Endothelial cell of umbilical vein (primary cell): ENCODE measurements around the gene TM9SF3. TPM values are rescaled to one million over a fixed set of nuclear protein-coding genes. Genes with fewer than 3 reads are reported as not detected.

ENCODE experiments used
- BruUV-seq: library from RNA; stranded (reverse); fragments of 400-500 nt; replicated peaks from 2 replicates; lab custom pipeline; 2021; lab: Mats Ljungman, UMichigan
- CTCF ChIA-PET: fragments of 300-600, 350-600 bp; sonication (Branson Sonifier 250); formaldehyde crosslinking; loops from one replicate; lab custom pipeline; 2021; ENCODE audit warnings: antibody characterized with exemption, inconsistent platforms; lab: Charles Lee
- POLR2A ChIA-PET: fragments of 300-600, 350-600 bp; sonication (Branson Sonifier 250); formaldehyde crosslinking; loops from one replicate; lab custom pipeline; 2021; ENCODE audit warnings: antibody characterized with exemption, inconsistent platforms; lab: Charles Lee
- DNase-seq: peaks from one replicate; pipeline ENCODE4 v3.0.0-alpha.2; 2011; ENCODE audit warnings: low read depth, low spot score
- FAIRE-seq: peaks from 2 replicates; lab custom pipeline; 2011; peaks lifted over from hg19 to GRCh38; lab: Jason Lieb, UNC
- H2AFZ ChIP-seq: 2 replicates; pipeline ENCODE4 v1.6.0; 2012; ENCODE audit warnings: low read depth, low read length, control low read depth, inconsistent platforms
- H3K27ac ChIP-seq: 2 replicates; pipeline ENCODE4 v1.5.1; 2011; ENCODE audit warnings: low read depth, mild to moderate bottlenecking, control low read depth, low read length, moderate library complexity; ENCODE audit not compliant: insufficient read depth
- H3K27me3 ChIP-seq, 2 experiments: 2 replicates each; pipeline versions ENCODE4 v1.6.0 to v1.6.1; 2011; ENCODE audit warnings: low read length in 2 of 2, mixed read lengths in 1 of 2; ENCODE audit not compliant: control insufficient read depth in 2 of 2, insufficient read depth in 2 of 2
- H3K36me3 ChIP-seq, 2 experiments: 2 replicates in 1 of 2; 3 replicates in 1 of 2; pipeline ENCODE4 v1.5.1; 2011; ENCODE audit warnings: low read length in 2 of 2, mild to moderate bottlenecking in 1 of 2, moderate library complexity in 1 of 2; ENCODE audit not compliant: control insufficient read depth in 2 of 2, insufficient read depth in 2 of 2; ENCODE audit errors: extremely low read depth in 1 of 2
- H3K4me1 ChIP-seq: 3 replicates; pipeline ENCODE4 v1.5.1; 2011; ENCODE audit warnings: mild to moderate bottlenecking, low read length; ENCODE audit not compliant: control insufficient read depth, insufficient read depth; ENCODE audit errors: extremely low read depth
- H3K4me2 ChIP-seq: 2 replicates; pipeline ENCODE4 v1.6.1; 2011; ENCODE audit warnings: low read length, control low read depth, mixed read lengths; ENCODE audit not compliant: insufficient read depth
- H3K4me3 ChIP-seq, 3 experiments: fragments of 200-600 bp in 1 of 3; sonication (generic), shearing (Covaris generic) in 1 of 3; replicated peaks in 1 of 3; 2 replicates each; pipeline ENCODE4 v1.5.1; 2011 to 2016; ENCODE audit warnings: control low read depth in 3 of 3, low read length in 3 of 3, mild to moderate bottlenecking in 2 of 3, inconsistent platforms in 1 of 3, low read depth in 1 of 3, moderate library complexity in 1 of 3; ENCODE audit not compliant: insufficient read depth in 1 of 3
- H3K79me2 ChIP-seq: 2 replicates; pipeline ENCODE4 v1.6.0; 2012; ENCODE audit warnings: low read length, inconsistent platforms; ENCODE audit not compliant: control insufficient read depth, insufficient read depth
- H3K9ac ChIP-seq: replicated peaks from 2 replicates; pipeline ENCODE3; 2011; ENCODE audit warnings: low read length, control low read depth; ENCODE audit not compliant: insufficient read depth; ENCODE audit errors: extremely low read depth
- H3K9me1 ChIP-seq: replicated peaks from 3 replicates; pipeline ENCODE4 v1.6.0; 2011; ENCODE audit warnings: mild to moderate bottlenecking, low read length; ENCODE audit not compliant: control insufficient read depth, insufficient read depth; ENCODE audit errors: extremely low read depth
- H3K9me3 ChIP-seq: replicated peaks from 2 replicates; pipeline ENCODE4 v1.5.1; 2012; ENCODE audit warnings: low read length, inconsistent platforms; ENCODE audit not compliant: control insufficient read depth, insufficient read depth
- H4K20me1 ChIP-seq: replicated peaks from 2 replicates; pipeline ENCODE3; 2011; ENCODE audit warnings: mild to moderate bottlenecking, low read length; ENCODE audit not compliant: control insufficient read depth, insufficient read depth; ENCODE audit errors: extremely low read depth
- EZH2 ChIP-seq: IDR thresholded peaks from 2 replicates; pipeline ENCODE4 v1.6.1; 2012; ENCODE audit warnings: borderline replicate concordance, low read depth, mild to moderate bottlenecking, moderate library complexity, low read length, inconsistent platforms; ENCODE audit not compliant: severe bottlenecking
- FOS ChIP-seq: IDR thresholded peaks from 2 replicates; pipeline ENCODE4 v1.6.1; 2011; ENCODE audit warnings: mild to moderate bottlenecking, low read length, moderate library complexity, borderline replicate concordance; ENCODE audit not compliant: insufficient read depth
- GATA2 ChIP-seq: IDR thresholded peaks from 2 replicates; pipeline ENCODE4 v1.7.0; 2011; ENCODE audit warnings: low read depth, mild to moderate bottlenecking, moderate library complexity, mixed read lengths, low read length; ENCODE audit not compliant: insufficient read length, insufficient read depth
- JUN ChIP-seq: IDR thresholded peaks from 2 replicates; pipeline ENCODE4 v1.6.1; 2011; ENCODE audit warnings: borderline replicate concordance, low read depth; ENCODE audit not compliant: insufficient read length, insufficient read depth
- MYC ChIP-seq: IDR thresholded peaks from one replicate; pipeline ENCODE4 v1.6.1; 2011; ENCODE audit warnings: mild to moderate bottlenecking, low read depth, low read length
- POLR2A ChIP-seq: IDR thresholded peaks from 2 replicates; pipeline ENCODE4 v1.6.1; 2012; ENCODE audit warnings: low read depth, mild to moderate bottlenecking, control low read depth, low read length
- POLR2AphosphoS5 ChIP-seq: IDR thresholded peaks from 2 replicates; pipeline ENCODE4 v1.6.1; 2012; ENCODE audit warnings: low read depth, mild to moderate bottlenecking, control low read depth, low read length, moderate library complexity; ENCODE audit not compliant: insufficient read depth
- dilution Hi-C: fragments of 300-500 bp; cut with MboI; formaldehyde crosslinking; loops from one replicate; pipeline ENCODE4 v1.15.0; 2019; ENCODE audit warnings: low sequenced_read_pairs; ENCODE audit not compliant: extremely low pct_ligation_motif_present
- intact Hi-C: fragments of 100-400 bp; cut with micrococcal nuclease; formaldehyde crosslinking; loops from one replicate; pipeline ENCODE4 v1.10.0; 2022
- polyA plus RNA-seq, 4 experiments: library from polyadenylated mRNA; depleted of rRNA in 3 of 4; stranded (reverse) in 3 of 4; unstranded in 1 of 4; fragments of >200 nt; gene quantifications; 2 replicates each; pipeline versions ENCODE4 v1.2.1 to v1.2.3, GENCODE V29; 2011 to 2012; ENCODE audit warnings: missing spikeins in 1 of 4
- total RNA-seq: library from RNA; stranded (reverse); gene quantifications from 2 replicates; pipeline ENCODE4 v1.2.3, GENCODE V29; 2021
- TF ChIP-seq, protein P1 (sequence below), 2 donors: IDR thresholded peaks; 1 replicate in 1 of 2; 2 replicates in 1 of 2; pipeline ENCODE4 v1.5.1; 2011; ENCODE audit warnings: low read length in 2 of 2, mild to moderate bottlenecking in 2 of 2, moderate library complexity in 2 of 2, control low read depth in 1 of 2, inconsistent platforms in 1 of 2, low read depth in 1 of 2; ENCODE audit not compliant: insufficient read depth in 1 of 2; ENCODE audit errors: extremely low read depth in 1 of 2
- TF ChIP-seq, protein P2 (sequence below): IDR thresholded peaks from 2 replicates; pipeline ENCODE4 v1.6.1; 2011; ENCODE audit not compliant: insufficient read depth, insufficient read length

Gene TM9SF3
- total and polyA plus RNA-seq, 2 donors (not counting 3 experiments of a cell fraction or from before 2014, with no cell fraction given): 133 to 144 TPM

DNA sequence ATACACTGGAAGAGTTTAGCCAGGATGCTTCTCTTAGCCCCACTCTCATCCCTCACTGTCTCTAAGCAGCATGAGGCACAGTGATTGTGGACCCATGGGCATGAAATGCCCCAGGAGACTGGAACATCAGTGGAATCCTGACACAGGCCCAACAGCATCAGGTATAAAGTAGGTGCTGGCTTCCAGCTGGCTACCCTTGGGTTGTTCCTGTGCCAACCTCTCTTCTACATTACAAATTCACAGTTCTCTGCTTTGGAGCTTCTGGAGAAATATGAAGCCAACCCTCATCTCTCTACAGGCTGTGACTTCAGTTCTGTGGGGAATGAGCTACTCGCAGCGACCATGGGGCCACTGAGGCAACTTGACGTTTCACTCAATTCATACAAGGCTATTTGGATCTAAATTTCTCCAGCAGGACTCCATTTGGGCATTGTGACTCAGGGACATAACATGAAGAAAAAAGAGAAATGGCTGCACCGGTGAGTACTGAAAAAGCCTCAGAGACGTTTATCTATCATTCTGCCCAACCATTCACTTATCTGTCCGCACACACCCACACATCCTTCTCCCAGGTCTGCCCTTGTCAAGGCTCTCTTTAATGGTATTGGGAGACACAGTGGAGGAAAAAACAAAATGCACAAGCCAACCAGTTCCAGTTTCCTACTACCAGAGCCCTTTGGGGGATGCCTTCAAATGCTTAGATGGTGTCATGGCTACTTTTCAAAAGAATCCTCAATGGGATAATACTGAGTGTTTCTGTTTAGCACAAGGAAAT is 35.4 kb upstream of the TM9SF3 start:
- no TSS peak for BruUV-seq
- DNase-seq (no peak), FAIRE-seq (no peak)
- TF ChIP-seq POLR2AphosphoS5: no peak
- TF ChIP-seq FOS: no peak
- TF ChIP-seq MYC: no peak
- TF ChIP-seq JUN: no peak
- TF ChIP-seq, protein P1, sequence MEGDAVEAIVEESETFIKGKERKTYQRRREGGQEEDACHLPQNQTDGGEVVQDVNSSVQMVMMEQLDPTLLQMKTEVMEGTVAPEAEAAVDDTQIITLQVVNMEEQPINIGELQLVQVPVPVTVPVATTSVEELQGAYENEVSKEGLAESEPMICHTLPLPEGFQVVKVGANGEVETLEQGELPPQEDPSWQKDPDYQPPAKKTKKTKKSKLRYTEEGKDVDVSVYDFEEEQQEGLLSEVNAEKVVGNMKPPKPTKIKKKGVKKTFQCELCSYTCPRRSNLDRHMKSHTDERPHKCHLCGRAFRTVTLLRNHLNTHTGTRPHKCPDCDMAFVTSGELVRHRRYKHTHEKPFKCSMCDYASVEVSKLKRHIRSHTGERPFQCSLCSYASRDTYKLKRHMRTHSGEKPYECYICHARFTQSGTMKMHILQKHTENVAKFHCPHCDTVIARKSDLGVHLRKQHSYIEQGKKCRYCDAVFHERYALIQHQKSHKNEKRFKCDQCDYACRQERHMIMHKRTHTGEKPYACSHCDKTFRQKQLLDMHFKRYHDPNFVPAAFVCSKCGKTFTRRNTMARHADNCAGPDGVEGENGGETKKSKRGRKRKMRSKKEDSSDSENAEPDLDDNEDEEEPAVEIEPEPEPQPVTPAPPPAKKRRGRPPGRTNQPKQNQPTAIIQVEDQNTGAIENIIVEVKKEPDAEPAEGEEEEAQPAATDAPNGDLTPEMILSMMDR (IDR thresholded peaks at IDR 0.05; ENCODE audit: extremely low read depth in 1 of 2, insufficient read depth in 1 of 2, low read depth in 1 of 2, low read length in 2 of 2): no peak
- no peak for TF ChIP-seq EZH2
- TF ChIP-seq GATA2: no peak
- TF ChIP-seq POLR2A: no peak
- TF ChIP-seq, protein P2, sequence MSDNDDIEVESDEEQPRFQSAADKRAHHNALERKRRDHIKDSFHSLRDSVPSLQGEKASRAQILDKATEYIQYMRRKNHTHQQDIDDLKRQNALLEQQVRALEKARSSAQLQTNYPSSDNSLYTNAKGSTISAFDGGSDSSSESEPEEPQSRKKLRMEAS: no peak
- Histone ChIP-seq H3K9me3 (no peaks in the 10 kb centered on the region), H3K9me1 (no peaks in the 10 kb centered on the region), H3K27ac (no peak overlapping the region), H3K9ac (no peak overlapping the region), H3K27me3 (no peaks in the 10 kb centered on the region), H2AFZ (no peak overlapping the region), H3K4me2 (no peak overlapping the region), H3K79me2 (no peaks in the 10 kb centered on the region), H3K36me3 (no peaks in the 10 kb centered on the region), H4K20me1 (no peaks in the 10 kb centered on the region), H3K4me1 (no peaks in the 10 kb centered on the region), H3K4me3 (no peak overlapping the region)
- intact Hi-C loops (no loop called here), dilution Hi-C loops (no loop called here)
- ChIA-PET POLR2A (no interaction called here), CTCF (interaction anchor here (3.0 kb wide), 1 partner anchor 18 kb away, joined by 8 read pairs; no protein-coding TSS in a partner anchor)
